Measurements from ENCODE around the gene TMEM185B.

TMEM185B gene

GRCh38 chr2:120224735-120225548 is 1.7 kb upstream of the TMEM185B start:
- TF ChIP-seq CTCF (IDR thresholded peaks at IDR 0.05; ENCODE audit: extremely low read depth, missing control alignments), result no peak
- DNase-seq (ENCODE audit: low spot score), result no peak

- DNase-seq (ENCODE audit: low spot score), result no peak
- no peak for TF ChIP-seq CTCF (IDR thresholded peaks at IDR 0.05; ENCODE audit: extremely low read depth, missing control alignments)
Observed at GRCh38 chr2:120224256-120224655, 1.1 kb upstream of the TMEM185B start.

GRCh38 chr2:120222186-120223033 is 790 bp downstream of the TMEM185B start:
- no peak for DNase-seq (ENCODE audit: low spot score)
- TF ChIP-seq CTCF (IDR thresholded peaks at IDR 0.05; ENCODE audit: extremely low read depth, missing control alignments), result no peak

GRCh38 chr2:120221616-120222015 is 1.6 kb downstream of the TMEM185B start:
- no peak for DNase-seq (ENCODE audit: low spot score)
- no peak for TF ChIP-seq CTCF (IDR thresholded peaks at IDR 0.05; ENCODE audit: extremely low read depth, missing control alignments)

GRCh38 chr2:120220756-120221155 is 2.4 kb downstream of the TMEM185B start:
- no peak for DNase-seq (ENCODE audit: low spot score)
- TF ChIP-seq CTCF (IDR thresholded peaks at IDR 0.05; ENCODE audit: extremely low read depth, missing control alignments), result no peak

- no peak for DNase-seq (ENCODE audit: low spot score)
- TF ChIP-seq CTCF (IDR thresholded peaks at IDR 0.05; ENCODE audit: extremely low read depth, missing control alignments), result no peak
Observed at GRCh38 chr2:120219766-120220165, 3.4 kb downstream of the TMEM185B start.

GRCh38 chr2:120219291-120219690 is 3.9 kb downstream of the TMEM185B start:
- TF ChIP-seq CTCF (IDR thresholded peaks at IDR 0.05; ENCODE audit: extremely low read depth, missing control alignments), result no peak
- DNase-seq (ENCODE audit: low spot score), result no peak
